CD4-positive, alpha-beta T cell treated with Interleukin-17A for 1 hour (primary cell): Measurements from ENCODE around the gene MS4A6E.
A peak's percentile ranks its signal among the peaks of the same experiment; 100 is the strongest.

Experiments
- DNase-seq: peaks from one replicate; pipeline ENCODE4 v3.0.0-alpha.2; 2020

MS4A6E gene

GRCh38 chr11:60377401-60378136 lies 50.5 kb downstream of the MS4A6E start:
- DNase-seq: peak; percentile 28

GRCh38 chr11:60378354-60378753 lies 51.3 kb downstream of the MS4A6E start, which contains the start of gene MS4A7:
Gene MS4A7, plus strand, starts transcription at chr11:60378532. Its CDS starts 4,610 bp downstream, at chr11:60383142.
- peak; percentile 34 for DNase-seq

GRCh38 chr11:60389279-60389910 lies 62.3 kb downstream of the MS4A6E start:
- DNase-seq: peak; percentile 19

GRCh38 chr11:60390419-60390818 lies 63.4 kb downstream of the MS4A6E start:
- DNase-seq: no peak
